NB4 (cell line): ENCODE measurements around the gene HTRA3.

Source experiments
- CTCF ChIP-seq: IDR thresholded peaks from one replicate; pipeline ENCODE4 v1.5.1; 2012; ENCODE audit warnings: low read depth, low read length
- POLR2A ChIP-seq: IDR thresholded peaks from 2 replicates; pipeline ENCODE4 v1.6.1; 2011; ENCODE audit warnings: mild to moderate bottlenecking; ENCODE audit not compliant: insufficient read length; ENCODE audit errors: extremely low read depth

- TF ChIP-seq CTCF (no peak), POLR2A (no peak)
Observed at GRCh38 chr4:8280876-8281440, 11.4 kb downstream of the HTRA3 start.
